Measurements from ENCODE around the gene IZUMO4. TPM values are rescaled to one million over a fixed set of nuclear protein-coding genes. Genes with fewer than 3 reads are reported as not detected.

The IZUMO4 gene
- total and polyA plus RNA-seq, 10 of the 15 experiments (the other 5 are each of a cell fraction or from before 2014, with no cell fraction given): 0.53 to 27.1 (median 7.5) TPM

- H3K27me3 ChIP-seq (replicated peaks in 1 of 2; ENCODE audit: control insufficient read depth in 2 of 2, insufficient read depth in 2 of 2, low read length in 1 of 2): no peaks in the 10 kb centered on the region
- intact Hi-C loops (cut with micrococcal nuclease; ENCODE audit: unreplicated experiment) (no loop called here), in situ Hi-C loops (cut with MboI) (no loop called here)
- H3K9me3 ChIP-seq (replicated peaks; ENCODE audit: control insufficient read depth, insufficient read depth, low read length): no peaks in the 10 kb centered on the region
- ATAC-seq: no peak
- SMC1A ChIA-PET (ENCODE audit: uncharacterized antibody, unreplicated experiment): no interaction called here
- RAD21 ChIA-PET (ENCODE audit: unreplicated experiment): no interaction called here
- no peaks in the 10 kb centered on the region for H3K4me1 ChIP-seq (ENCODE audit: control insufficient read depth, insufficient read depth, low read length)
- 98% methylated on average over 27 of the region's 27 CpGs for WGBS (ENCODE audit: insufficient coverage, insufficient replicate concordance, low lambda C conversion rate, missing lambda C conversion rate)
- DNase-seq (ENCODE audit: low read depth, low spot score): no peak
- no peak overlapping the region for H3K27ac ChIP-seq (ENCODE audit: control insufficient read depth, insufficient read depth)
- no peak for TF ChIP-seq CREB1 (IDR thresholded peaks at IDR 0.05; ENCODE audit: low read depth)
- no peak for TF ChIP-seq RAD21 (IDR thresholded peaks at IDR 0.05; ENCODE audit: insufficient read depth, low read depth, low read length)
- TF ChIP-seq YY1 (IDR thresholded peaks at IDR 0.05; ENCODE audit: low read depth, low read length): no peak
- no peak for TF ChIP-seq GABPA (IDR thresholded peaks at IDR 0.05; ENCODE audit: low read depth)
- TF ChIP-seq, protein P1, sequence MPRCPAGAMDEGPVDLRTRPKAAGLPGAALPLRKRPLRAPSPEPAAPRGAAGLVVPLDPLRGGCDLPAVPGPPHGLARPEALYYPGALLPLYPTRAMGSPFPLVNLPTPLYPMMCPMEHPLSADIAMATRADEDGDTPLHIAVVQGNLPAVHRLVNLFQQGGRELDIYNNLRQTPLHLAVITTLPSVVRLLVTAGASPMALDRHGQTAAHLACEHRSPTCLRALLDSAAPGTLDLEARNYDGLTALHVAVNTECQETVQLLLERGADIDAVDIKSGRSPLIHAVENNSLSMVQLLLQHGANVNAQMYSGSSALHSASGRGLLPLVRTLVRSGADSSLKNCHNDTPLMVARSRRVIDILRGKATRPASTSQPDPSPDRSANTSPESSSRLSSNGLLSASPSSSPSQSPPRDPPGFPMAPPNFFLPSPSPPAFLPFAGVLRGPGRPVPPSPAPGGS (IDR thresholded peaks at IDR 0.05; ENCODE audit: borderline replicate concordance, insufficient read depth, low read depth, low read length, poor library complexity, severe bottlenecking): no peak
- no peak for TF ChIP-seq FOXM1 (IDR thresholded peaks at IDR 0.05; ENCODE audit: low read depth, low read length)
- no peak for TF ChIP-seq KLF5 (IDR thresholded peaks at IDR 0.05; ENCODE audit: partially characterized antibody)
- no peak for TF ChIP-seq GATAD2B (conservative IDR thresholded peaks at IDR 0.05; ENCODE audit: low read depth)
- no peak for TF ChIP-seq EGR1 (IDR thresholded peaks at IDR 0.05; ENCODE audit: borderline replicate concordance in 1 of 2, low read depth in 2 of 2, low read length in 2 of 2)
- no peak for TF ChIP-seq BACH1 (IDR thresholded peaks at IDR 0.05; ENCODE audit: borderline replicate concordance)
- TF ChIP-seq, protein P2, sequence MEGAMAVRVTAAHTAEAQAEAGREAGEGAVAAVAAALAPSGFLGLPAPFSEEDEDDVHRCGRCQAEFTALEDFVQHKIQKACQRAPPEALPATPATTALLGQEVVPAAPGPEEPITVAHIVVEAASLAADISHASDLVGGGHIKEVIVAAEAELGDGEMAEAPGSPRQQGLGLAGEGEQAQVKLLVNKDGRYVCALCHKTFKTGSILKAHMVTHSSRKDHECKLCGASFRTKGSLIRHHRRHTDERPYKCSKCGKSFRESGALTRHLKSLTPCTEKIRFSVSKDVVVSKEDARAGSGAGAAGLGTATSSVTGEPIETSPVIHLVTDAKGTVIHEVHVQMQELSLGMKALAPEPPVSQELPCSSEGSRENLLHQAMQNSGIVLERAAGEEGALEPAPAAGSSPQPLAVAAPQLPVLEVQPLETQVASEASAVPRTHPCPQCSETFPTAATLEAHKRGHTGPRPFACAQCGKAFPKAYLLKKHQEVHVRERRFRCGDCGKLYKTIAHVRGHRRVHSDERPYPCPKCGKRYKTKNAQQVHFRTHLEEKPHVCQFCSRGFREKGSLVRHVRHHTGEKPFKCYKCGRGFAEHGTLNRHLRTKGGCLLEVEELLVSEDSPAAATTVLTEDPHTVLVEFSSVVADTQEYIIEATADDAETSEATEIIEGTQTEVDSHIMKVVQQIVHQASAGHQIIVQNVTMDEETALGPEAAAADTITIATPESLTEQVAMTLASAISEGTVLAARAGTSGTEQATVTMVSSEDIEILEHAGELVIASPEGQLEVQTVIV (IDR thresholded peaks at IDR 0.05; ENCODE audit: borderline replicate concordance, partially characterized antibody): no peak
- no peaks in the 10 kb centered on the region for H3K79me2 ChIP-seq (ENCODE audit: control insufficient read depth, insufficient read depth, low read length)
- CTCF ChIA-PET: no interaction called here
- POLR2A ChIA-PET: no interaction called here
- no peak overlapping the region for H3K4me3 ChIP-seq
- no peak overlapping the region for H2AFZ ChIP-seq (ENCODE audit: control insufficient read depth, low read depth, low read length)
- no peaks in the 10 kb centered on the region for H4K20me1 ChIP-seq (ENCODE audit: control insufficient read depth, insufficient read depth)
- H3K9ac ChIP-seq (ENCODE audit: control insufficient read depth, insufficient read depth, low read length): no peak overlapping the region
- H3K36me3 ChIP-seq (ENCODE audit: control insufficient read depth in 2 of 2, insufficient read depth in 2 of 2, low read length in 1 of 2): peaks cover 6 to 52% of the 10 kb centered on the region in 2 experiments; a peak in 3 of 4 replicates
- no TSS peak for BruUV-seq (replicated peaks)
- FAIRE-seq: no peak
- no peak overlapping the region for H3K4me2 ChIP-seq (ENCODE audit: control insufficient read depth, insufficient read depth)
These were observed 24.8 kb downstream of the IZUMO4 start for GRCh38 chr19:2121416-2122051.

Data from GM12878 (cell line).